NCI-H524 treated with DMSO at 0.1 percent for 48 hours (cell line): Measurements from ENCODE around the gene TBC1D22A.

Experiments
- DNase-seq: peaks from one replicate; lab custom pipeline; 2025; lab: John Stamatoyannopoulos, UW

Gene TBC1D22A

DNA sequence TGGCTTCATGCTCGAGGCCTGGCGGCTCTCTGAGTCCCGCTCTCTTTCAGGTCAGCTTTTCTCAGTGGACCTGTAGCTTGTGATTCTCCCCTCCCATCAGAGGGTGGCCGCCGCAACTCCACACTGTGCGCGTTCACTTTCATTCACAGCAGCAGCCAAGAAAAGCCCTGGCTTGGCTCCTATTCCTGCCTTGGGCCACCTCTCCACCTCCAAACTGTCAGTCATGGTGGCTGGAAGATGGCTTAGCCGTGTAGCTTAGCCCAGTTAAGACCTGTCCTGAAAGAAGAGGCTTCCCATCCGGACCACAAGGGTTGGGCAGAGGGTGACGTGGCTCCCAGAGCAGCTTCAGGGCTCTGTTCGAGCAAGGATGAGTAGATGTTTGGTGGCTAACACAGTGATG, 125.5 kb downstream of the TBC1D22A start:
- no peak for DNase-seq

DNA sequence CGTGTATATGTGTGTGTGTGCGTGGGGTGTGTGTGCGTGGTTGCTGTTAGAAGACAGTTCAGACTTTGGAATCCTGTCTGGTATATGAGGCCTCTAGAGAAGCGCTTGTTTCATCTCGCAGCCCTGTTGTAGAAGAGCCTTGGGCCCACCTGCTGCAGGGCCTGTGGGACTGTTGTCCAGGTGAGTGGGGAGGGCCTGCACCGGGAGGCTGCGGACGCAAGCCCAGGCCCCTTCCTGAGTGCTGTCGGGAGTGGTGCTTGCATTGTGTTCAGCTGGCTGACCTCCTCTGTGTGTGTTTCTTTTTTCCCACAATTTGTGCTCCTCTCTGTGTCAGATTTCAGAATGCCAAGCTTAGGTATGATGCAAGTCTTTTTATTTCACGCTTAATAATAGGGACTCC, 128.4 kb downstream of the TBC1D22A start:
- DNase-seq, result no peak

DNA sequence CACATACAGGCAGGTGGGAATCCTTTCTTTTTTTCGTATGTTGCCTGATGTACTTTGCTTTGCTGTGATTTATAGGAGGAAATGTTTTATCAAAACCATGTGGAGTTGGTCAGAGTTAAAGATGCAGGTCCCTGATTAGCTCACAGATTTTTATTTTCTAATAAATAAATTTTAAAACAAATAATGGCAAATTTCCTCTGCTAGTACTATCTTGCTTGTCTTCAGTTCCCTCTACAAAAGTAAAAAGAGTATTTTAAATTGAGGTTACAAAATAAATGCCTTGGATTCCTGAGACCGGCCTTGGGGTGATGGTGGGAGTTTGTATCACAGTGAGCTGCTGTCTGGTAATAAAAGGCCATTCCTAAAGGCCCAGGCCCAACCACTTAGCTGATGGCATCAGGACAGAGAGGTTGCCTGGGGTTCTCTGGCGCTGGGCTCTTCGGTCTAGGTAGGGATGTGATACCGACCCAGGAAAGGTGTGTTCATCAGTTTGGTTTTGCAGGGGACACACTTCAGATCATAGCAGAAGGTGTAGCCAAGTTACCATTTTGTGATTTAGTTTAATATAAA, 129.0 kb downstream of the TBC1D22A start:
- DNase-seq, result no peak

DNA sequence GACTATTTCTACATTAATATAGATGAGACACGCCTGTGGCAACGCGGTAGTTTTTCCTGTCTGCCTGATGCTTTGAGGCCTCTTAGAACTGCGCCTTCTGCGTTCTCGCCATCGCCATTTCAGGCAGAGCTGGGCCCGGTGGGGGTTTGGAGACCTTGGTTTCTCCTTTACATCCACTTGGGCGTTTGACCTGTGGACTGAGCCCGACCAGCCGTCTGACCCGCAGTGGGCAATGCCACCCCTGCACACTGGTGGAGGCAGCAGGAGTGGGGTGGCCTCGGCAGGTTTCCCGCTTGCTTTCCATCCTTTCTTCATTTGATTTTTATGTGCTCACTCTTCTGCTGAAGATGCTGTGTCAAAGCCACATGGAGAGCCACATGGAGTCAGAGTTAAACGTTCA, 130.4 kb downstream of the TBC1D22A start:
- no peak for DNase-seq

DNA sequence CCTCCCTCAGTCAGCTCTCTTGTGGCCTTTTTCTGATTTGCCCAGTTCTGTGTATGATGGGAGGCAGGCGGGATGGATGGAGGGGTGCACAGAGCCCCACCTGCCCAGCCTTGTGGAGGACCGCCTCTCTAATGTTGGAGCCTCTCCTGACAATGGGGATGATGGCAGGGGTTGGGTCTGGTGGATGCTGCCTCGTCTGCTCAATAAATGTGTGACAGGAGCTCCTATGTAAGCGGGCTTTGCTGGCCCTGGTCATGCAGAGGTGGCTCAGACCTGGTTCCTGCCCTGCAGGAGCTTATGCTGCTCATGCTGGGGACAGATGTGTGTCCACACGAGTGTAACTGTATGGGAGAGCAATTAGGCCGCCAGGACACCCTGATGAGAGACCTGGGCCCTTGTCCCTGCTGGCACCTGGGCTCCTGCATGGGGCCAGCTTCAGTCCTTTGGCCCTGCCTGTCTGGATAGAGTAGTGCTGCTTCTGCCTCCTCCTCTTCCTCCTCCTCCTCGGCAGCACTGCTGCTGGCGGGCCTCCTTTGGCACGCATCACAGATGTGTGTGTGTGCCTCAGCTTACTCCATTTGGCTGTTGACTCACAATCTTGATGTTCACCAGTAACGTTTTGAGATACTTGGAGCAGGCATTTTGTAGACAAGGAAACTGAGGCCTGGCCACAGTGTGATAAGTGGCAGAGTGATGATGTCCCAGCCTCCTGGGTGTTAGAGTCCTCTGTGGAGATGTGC, 131.0 kb downstream of the TBC1D22A start:
- DNase-seq, result no peak

DNA sequence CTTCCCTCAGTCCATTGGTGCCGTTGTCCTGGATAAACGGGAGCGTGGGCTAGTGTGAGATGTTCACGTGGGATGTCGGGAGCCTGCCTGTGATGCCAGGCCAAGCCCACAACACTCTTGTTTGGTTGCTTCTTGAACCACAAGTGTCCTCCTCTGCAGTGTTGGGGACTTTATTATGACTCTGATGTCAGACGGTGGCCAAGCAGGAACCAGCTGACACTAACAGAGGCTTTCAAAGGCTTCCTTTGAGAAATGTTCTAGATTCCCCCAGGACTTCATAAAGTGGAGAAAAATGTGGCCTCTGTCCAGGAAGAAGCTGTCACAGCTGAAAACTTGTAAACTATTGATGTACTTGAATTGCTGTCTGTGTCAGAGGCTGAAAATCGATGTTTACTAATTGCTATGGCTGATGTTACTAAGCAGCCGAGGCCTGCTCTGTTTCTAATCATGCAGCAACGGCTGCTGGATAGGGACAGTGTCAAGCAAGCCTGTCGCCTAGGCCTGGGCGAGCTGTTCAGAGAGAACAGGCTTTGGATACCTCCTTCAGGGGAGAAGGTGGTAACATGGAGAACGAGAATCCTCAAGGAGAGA, 131.7 kb downstream of the TBC1D22A start:
- DNase-seq, result no peak

DNA sequence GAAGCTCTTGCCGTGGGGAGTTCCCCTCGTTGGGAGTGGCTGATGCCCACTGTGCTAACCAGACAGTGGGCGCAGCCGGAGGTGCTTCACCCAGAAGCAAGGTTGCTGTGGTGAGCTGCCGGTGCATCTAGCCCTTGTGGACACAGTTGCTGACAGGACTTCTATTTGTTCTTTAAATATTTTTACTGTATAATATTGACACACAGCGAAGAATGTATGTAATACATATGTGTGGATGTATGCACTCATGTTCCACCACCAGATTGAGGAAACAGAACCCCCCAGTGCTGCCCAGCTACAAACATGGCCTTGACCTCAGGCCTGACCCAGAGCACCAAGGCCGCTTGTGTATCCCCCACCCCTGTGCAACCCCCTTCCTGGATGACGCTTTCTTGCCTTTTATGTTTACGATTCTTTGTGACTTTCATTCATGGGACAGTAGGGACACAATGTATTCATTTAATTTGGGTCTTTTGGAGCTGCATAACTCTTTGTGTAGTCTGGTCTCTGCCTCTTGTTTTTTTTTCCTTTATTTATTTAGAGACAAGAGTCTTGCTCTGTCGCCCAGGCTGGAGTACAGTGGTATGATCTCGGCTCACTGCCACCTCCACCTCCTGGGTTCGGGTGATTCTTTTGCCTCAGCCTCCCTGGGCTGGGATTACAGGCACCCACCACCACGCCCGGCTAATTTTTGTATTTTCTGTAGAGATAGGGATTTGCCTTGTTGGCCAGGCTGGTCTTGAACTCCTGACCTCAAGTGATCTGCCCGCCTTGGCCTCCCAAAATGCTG, 132.6 kb downstream of the TBC1D22A start:
- DNase-seq, result no peak

DNA sequence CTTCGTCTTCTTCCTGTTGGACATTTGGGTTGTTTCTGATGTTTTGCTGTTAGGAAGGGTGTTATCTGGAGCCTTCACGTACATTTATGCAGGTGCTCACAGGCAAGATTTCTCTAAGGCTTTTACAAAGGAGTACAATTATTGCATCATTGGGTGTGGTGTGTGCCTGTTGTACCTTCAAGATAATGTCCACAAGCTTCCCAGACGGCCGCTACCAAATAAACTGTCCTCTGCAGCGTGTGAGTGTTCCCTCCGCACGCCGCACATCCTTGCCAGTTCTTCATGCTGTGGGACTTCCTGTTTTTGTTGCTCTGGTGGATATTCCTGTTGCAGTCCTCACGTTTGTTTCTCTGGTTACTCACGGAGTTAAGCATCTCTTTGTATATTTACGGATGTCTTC, 133.3 kb downstream of the TBC1D22A start:
- DNase-seq, result no peak

DNA sequence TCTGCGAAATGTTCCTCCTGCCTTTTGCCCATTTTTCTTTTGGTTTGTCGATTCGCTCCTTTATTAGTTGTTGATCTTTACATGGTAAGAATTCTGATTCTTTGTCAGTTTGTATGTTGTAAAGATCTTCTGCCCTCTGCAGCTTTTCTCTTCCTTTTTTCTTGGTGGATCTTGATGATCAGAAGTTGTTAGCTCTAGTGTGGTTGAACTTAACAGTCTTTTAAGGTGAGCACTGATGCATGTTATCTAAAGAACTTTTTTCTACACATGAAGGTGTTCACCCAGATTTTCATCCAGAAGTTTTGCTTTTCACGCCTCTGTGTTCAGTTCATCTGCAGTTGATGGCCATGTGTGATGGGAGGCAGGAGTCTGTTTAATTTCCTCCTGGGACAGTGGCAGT, 133.7 kb downstream of the TBC1D22A start:
- no peak for DNase-seq

DNA sequence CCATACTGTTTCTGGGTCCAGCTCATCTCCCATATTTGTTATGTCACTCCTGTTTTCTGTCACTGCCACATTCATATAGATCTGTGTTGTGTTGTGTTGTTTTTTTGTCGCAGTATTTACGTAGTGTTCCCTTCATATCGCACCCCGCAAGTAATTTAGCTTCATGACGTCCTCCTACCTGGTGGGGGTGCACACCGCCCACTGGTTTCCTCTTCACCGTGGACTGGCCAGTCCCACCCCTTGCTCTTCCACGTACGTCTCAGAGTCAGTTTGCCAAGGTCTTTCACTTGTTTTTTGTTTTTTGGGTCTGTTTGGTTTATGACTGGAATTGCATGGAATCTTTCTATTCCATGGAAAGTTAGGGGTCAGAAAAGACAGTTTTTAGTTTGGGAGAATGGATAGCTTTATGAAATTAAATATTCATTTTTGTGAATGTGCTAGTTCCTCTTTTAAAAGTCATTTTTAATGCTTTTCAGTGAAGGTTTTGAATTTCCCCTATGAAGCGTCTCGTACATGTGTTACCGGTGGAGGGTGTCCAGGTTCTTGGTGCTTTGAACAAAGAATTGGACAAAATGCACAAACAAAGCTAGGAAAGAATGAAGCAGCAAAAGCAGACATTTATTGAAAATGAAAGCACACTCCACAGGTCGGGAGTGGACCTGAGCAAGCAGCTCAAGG, 134.3 kb downstream of the TBC1D22A start:
- DNase-seq, result no peak

DNA sequence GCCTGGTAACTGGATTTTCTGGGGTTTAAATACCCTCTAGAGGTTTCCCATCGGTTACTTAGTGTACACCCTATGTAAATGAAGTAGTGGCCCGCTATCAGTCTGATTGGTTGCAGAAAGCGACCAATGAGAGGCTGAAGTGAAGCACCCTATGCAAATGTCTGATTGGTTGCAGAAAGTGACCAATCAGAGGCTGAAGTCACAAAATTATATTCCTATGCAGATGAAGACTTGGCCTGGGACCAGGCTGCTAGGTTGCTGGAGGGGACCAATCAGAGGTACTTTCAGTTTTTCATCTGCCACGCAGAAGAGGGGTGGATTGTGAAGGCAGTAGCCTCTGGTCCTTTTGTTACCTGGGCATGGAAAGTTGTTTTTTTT, 134.8 kb downstream of the TBC1D22A start:
- peak; percentile 53 for DNase-seq

DNA sequence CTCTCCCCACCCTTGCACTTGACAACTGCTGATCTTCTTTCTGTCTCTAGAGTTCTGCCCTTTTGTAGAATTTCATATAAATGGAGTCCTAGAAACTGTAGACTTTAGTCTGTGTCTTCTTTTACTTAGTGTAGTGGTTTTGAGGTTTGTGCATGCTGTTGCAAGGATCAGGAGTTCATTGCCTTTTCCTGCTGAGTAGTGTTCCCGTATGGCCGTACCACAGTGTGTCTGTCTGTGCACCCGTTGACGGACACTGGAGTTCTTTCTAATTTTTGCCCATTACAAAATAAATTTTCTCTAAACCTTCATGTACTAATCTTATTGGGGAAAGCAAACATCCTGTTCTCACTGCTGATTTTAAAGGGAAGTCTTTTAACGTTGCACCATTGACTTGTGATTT, 138.1 kb downstream of the TBC1D22A start:
- DNase-seq, result no peak

DNA sequence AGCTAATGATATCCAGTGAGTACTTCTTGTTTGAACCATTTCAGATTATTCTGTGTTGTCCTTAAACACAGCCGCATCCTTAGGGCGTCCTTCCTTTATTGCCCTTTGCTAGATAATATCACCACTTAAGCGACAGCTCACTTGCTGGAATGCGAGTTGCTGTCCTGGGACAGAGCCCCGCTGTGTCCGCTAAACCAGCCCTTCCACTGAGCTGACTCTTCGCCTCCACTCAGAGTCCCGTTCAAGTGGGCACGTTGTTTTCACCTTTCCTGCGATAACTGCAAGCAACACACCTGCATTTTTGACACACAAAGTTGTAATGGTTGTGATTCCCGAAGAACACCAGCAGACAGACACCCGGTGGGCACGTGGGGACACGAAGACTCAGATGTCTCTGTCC, 140.0 kb downstream of the TBC1D22A start:
- DNase-seq, result no peak

DNA sequence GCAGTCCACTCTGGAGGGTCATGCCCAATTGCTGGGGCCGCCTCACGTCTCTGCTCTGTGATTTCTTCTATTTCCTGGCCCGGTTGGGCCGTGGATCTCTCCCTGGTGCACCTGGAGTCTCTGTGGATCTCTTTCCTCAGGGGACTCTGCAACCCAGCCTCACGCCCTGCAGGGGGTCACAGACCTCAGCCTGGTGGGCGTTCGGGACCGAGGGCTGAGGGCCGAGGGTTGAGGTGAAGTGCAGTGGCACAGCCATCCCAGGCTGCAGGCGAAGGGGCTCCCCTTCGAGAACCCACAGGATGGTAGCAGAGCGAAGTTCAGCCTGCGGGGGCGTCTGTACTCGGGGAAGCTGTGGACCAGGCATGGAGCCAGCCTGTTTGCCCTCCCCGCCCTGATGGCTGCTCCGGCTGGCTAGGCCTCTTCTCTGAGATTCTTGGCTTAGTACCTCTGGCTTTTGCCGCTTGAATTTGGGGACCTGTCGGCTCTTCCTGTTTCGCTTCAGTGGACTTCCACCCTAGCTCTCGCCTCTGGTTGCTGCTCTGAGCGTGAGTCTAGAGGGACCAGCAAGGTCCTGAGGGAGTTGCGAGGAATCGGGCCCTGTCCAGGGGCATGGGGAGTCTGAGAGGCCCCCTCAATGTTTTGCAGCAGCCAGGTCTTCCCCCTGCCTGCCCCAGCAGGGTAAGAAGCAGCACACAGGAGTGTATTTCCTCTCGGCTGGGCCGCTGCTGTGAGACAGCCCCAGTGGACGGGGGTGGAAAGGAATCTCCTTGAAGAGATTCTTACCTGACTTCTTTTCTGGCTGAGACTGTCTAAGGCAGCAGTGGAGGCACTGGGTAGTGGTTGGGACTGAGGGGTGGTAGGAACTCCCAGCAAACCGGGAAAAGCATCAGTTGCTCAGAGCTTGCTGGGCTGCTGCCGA, 140.8 kb downstream of the TBC1D22A start:
- DNase-seq, result no peak

DNA sequence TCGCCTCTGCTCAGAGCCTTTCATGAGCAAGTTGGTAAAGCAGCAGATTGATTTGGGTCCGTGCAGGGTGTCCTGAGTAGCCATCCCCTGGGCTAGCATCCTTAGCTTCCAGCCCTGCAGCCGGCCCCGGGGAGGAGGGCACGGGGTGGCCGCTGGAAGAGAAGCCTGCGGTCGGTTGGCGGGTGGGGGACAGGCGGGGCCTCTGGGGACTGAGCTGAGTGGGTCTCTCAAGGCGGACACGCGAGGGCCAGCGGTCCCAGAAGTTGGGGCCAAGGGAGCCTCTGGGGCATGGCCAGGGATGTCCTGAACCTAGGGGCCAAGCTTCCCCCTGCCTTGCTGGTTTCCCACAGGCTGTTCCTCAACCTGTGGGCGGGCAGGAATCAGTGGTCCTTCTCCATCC, 143.0 kb downstream of the TBC1D22A start:
- DNase-seq, result no peak

DNA sequence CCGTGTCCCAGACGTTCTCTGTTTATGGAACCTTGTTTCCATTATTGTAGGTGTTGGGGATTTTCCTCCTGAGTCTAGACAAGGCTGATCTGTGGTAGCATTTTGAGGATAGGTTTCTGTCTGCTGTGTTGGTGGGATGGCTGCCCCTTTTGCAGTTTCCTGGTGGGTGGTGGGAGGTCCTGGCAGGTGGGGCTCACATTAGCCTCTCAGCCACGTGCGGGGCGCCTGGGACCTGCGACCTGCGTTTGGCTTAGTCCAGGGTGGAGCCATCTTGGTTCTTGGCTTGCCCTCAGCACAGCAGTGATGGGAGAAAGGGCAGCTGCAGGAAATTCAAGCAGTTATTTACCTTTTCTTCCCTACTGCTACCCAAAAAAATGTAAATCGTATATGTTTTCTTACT, 143.4 kb downstream of the TBC1D22A start:
- DNase-seq, result no peak

DNA sequence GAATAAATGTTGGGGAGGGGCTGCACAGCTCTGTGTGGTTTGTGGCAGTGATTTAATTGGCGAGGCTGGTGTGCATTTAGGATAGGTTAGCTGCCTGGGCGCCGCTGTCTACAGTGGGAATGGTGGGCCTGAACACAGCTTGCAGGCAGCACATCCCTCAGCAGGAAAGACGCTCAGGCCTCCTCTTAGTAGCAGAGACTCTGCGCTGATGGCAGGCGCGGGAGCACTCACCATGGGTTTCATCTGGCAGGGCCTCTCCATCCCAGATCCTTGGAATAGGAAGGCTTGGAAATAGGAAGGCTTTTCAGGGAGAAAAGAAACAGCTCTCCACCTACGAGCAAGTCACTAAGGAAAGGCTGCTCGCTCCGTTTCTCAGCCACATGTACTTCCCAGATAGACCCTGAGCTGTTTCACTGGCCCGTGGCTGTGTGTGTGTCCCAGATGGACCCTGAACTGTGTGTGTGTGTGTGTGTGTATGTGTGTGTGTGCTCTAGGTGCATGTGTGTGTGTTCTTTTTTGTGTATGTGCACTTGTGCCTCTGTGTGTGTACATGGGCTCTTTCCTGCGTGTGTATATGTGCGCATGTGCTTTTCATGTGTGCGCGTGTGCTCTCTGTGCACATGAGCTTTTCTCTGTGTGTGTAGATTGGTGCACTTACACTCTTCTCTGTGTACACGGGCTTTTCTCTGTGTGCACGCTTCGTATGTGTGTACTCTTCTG, 144.0 kb downstream of the TBC1D22A start:
- no peak for DNase-seq

DNA sequence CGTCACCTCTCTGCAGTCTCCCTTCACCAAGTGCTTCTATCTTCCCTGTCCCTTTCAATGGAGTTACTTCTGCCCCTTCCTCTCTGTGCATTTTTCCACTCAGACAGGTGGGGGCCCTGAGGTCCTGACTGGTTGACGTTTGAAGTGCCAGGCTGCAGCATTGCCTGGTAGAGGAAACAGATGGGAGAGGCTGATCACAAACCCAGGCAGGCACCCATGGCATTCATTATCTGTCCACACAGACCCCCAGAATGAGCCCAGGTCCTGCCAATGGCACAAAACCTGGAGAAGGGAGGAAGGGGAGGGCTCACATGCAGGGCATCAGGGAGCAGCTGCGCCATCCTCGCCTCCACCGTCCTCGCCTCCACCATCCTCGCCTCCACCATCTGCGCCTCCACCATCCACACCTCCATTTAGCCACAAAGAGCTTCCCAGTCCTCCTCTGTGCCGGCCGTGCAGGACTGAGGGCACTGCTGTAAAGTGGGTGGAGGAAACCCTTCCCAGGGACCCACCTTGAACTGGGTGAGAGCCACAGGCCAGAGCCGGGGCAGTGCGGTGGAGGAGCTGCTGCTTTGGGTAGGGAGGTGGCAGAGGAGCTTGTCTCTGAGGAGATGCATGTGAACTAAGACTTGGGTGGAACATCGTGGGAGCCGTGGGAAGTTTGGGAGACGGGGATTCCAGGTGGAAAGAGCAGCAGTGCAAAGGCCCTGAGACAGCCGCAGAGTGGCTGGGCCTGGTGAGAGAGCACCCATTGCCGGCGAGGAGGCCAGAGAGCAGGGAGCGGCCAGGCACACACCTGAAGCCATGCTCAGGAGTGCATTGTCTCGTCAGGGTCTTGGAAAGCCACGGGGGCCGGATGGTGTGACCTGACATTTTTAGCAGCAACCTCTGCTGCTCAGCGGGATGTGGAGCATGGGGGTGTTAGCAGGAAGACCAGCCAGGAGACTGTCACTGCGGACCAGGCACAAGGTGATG, 145.1 kb downstream of the TBC1D22A start:
- no peak for DNase-seq

DNA sequence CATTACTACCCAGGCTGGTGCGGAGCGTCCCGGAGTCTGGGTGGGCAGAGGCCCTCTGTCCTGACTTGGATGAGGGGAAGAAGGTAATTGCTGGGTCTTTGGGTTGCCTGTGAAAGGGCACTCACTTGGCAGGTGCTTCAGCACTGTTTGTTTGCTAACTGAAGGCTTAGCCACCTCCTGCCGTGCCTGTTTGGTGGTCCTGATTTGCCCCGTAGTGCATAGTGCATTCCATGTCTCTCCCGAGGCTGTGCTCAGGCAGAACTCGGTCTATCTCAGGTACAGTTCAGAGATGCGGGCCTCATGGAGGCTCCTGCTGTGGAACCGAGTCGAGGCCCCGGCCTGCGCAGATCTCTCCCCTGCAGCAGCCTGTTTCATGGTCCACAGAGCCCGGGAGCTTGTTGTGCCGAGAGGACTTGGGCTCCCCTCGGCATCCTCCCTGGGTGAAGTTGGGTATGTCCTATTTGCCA, 146.2 kb downstream of the TBC1D22A start:
- DNase-seq, result no peak
